ENCODE measurements around the gene MMADHC.

GRCh38 chr2:149562324-149562723 lies 25.3 kb downstream of the MMADHC start:
- TF ChIP-seq, protein P1, sequence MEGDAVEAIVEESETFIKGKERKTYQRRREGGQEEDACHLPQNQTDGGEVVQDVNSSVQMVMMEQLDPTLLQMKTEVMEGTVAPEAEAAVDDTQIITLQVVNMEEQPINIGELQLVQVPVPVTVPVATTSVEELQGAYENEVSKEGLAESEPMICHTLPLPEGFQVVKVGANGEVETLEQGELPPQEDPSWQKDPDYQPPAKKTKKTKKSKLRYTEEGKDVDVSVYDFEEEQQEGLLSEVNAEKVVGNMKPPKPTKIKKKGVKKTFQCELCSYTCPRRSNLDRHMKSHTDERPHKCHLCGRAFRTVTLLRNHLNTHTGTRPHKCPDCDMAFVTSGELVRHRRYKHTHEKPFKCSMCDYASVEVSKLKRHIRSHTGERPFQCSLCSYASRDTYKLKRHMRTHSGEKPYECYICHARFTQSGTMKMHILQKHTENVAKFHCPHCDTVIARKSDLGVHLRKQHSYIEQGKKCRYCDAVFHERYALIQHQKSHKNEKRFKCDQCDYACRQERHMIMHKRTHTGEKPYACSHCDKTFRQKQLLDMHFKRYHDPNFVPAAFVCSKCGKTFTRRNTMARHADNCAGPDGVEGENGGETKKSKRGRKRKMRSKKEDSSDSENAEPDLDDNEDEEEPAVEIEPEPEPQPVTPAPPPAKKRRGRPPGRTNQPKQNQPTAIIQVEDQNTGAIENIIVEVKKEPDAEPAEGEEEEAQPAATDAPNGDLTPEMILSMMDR (IDR thresholded peaks at IDR 0.05) = no peak
- TF ChIP-seq EZH2 (IDR thresholded peaks at IDR 0.05; ENCODE audit: borderline replicate concordance, insufficient read depth, low read depth, low read length, poor library complexity, severe bottlenecking) = no peak

All from B cell (primary cell).